Measurements from ENCODE around the gene SPINT1.

DNA sequence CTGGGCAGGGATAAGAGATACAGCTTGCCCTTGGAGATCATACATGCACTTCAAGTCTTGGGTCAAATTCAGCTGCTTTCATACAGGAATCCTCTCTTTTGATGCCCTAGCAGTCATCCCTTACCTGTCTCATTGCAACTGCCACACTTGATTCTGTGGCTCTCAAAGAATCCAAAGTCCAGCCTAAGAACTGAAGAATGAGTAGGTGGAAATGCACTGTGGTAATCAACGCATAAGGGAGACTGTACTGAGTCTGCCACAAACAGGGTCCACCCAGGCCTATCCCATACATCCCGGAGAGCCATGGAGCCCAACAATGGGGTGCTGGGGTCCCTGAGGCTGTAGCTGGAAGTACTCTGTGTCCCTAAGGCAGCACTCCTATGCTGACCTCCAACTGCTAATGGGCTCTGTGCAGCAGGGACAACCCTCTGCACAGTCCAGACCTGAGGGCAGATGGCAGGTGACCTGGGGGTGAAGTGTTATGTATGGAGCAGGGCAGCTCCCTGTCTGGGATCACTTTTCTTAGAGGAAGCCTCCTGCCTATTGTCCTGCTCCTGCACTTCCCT is 48.7 kb downstream of the SPINT1 start:
- TF ChIP-seq ZFP3 (CRISPR knock-in tag; IDR thresholded peaks at IDR 0.05) (no peak), OSR1 (CRISPR knock-in tag; IDR thresholded peaks at IDR 0.05) (no peak), ZNF565 (CRISPR knock-in tag; conservative IDR thresholded peaks at IDR 0.05; ENCODE audit: low read depth) (no peak), TOX (CRISPR knock-in tag; IDR thresholded peaks at IDR 0.05; ENCODE audit: borderline replicate concordance) (no peak), ZNF8 (CRISPR knock-in tag; IDR thresholded peaks at IDR 0.05) (no peak), PPARA (CRISPR knock-in tag; IDR thresholded peaks at IDR 0.05; ENCODE audit: borderline replicate concordance) (no peak), ZNF70 (CRISPR knock-in tag; IDR thresholded peaks at IDR 0.05) (no peak), ARNTL (CRISPR knock-in tag; IDR thresholded peaks at IDR 0.05; ENCODE audit: borderline replicate concordance, low read depth) (no peak), ESRRG (CRISPR knock-in tag; IDR thresholded peaks at IDR 0.05) (no peak), ZFP30 (CRISPR knock-in tag; IDR thresholded peaks at IDR 0.05) (no peak), RARB (CRISPR knock-in tag; IDR thresholded peaks at IDR 0.05) (no peak)
- TF ChIP-seq, protein P1, sequence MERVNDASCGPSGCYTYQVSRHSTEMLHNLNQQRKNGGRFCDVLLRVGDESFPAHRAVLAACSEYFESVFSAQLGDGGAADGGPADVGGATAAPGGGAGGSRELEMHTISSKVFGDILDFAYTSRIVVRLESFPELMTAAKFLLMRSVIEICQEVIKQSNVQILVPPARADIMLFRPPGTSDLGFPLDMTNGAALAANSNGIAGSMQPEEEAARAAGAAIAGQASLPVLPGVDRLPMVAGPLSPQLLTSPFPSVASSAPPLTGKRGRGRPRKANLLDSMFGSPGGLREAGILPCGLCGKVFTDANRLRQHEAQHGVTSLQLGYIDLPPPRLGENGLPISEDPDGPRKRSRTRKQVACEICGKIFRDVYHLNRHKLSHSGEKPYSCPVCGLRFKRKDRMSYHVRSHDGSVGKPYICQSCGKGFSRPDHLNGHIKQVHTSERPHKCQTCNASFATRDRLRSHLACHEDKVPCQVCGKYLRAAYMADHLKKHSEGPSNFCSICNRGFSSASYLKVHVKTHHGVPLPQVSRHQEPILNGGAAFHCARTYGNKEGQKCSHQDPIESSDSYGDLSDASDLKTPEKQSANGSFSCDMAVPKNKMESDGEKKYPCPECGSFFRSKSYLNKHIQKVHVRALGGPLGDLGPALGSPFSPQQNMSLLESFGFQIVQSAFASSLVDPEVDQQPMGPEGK (CRISPR knock-in tag; IDR thresholded peaks at IDR 0.05; ENCODE audit: borderline replicate concordance), result no peak
- TF ChIP-seq, protein P2, sequence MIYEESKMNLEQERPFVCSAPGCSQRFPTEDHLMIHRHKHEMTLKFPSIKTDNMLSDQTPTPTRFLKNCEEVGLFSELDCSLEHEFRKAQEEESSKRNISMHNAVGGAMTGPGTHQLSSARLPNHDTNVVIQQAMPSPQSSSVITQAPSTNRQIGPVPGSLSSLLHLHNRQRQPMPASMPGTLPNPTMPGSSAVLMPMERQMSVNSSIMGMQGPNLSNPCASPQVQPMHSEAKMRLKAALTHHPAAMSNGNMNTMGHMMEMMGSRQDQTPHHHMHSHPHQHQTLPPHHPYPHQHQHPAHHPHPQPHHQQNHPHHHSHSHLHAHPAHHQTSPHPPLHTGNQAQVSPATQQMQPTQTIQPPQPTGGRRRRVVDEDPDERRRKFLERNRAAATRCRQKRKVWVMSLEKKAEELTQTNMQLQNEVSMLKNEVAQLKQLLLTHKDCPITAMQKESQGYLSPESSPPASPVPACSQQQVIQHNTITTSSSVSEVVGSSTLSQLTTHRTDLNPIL (CRISPR knock-in tag; IDR thresholded peaks at IDR 0.05; ENCODE audit: low read depth), result no peak
- TF ChIP-seq, protein P3, sequence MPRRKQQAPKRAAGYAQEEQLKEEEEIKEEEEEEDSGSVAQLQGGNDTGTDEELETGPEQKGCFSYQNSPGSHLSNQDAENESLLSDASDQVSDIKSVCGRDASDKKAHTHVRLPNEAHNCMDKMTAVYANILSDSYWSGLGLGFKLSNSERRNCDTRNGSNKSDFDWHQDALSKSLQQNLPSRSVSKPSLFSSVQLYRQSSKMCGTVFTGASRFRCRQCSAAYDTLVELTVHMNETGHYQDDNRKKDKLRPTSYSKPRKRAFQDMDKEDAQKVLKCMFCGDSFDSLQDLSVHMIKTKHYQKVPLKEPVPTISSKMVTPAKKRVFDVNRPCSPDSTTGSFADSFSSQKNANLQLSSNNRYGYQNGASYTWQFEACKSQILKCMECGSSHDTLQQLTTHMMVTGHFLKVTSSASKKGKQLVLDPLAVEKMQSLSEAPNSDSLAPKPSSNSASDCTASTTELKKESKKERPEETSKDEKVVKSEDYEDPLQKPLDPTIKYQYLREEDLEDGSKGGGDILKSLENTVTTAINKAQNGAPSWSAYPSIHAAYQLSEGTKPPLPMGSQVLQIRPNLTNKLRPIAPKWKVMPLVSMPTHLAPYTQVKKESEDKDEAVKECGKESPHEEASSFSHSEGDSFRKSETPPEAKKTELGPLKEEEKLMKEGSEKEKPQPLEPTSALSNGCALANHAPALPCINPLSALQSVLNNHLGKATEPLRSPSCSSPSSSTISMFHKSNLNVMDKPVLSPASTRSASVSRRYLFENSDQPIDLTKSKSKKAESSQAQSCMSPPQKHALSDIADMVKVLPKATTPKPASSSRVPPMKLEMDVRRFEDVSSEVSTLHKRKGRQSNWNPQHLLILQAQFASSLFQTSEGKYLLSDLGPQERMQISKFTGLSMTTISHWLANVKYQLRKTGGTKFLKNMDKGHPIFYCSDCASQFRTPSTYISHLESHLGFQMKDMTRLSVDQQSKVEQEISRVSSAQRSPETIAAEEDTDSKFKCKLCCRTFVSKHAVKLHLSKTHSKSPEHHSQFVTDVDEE (CRISPR knock-in tag; IDR thresholded peaks at IDR 0.05), result no peak

All from SK-N-SH treated with all-trans-retinoic acid at 6 μM for 48 hours (cell line).